K562 (cell line): Measurements from ENCODE around the gene NLGN2. TPM values are rescaled to one million over a fixed set of nuclear protein-coding genes. Genes with fewer than 3 reads are reported as not detected.
A peak's percentile ranks its signal among the peaks of the same experiment; 100 is the strongest.

Experiments
- ATAC-seq: fragments of 200-7000 bp; cut with Tn5 transposase; 3 replicates; pipeline ENCODE4 v1.9.1; 2020; ENCODE audit warnings: moderate library complexity
- Bru-seq: library from RNA; stranded (reverse); fragments of 400-500 nt; gene quantifications from one replicate; lab custom pipeline; 2021; lab: Mats Ljungman, UMichigan
- BruChase-seq, 2 experiments: library from RNA; stranded (reverse); fragments of 400-500 nt; gene quantifications; one replicate each; lab custom pipeline; 2021; lab: Mats Ljungman, UMichigan
- BruUV-seq: library from RNA; stranded (reverse); fragments of 400-500 nt; replicated peaks from 2 replicates; lab custom pipeline; 2021; lab: Mats Ljungman, UMichigan
- CTCF ChIA-PET: fragments of 300-600 bp; formaldehyde crosslinking; extraction: SDS; loops from one replicate; lab custom pipeline; 2021; ENCODE audit warnings: low intra/inter-chr PET ratio; lab: Yijun Ruan, JAX
- POLR2A ChIA-PET: fragments of 300-600, 350-650 bp; sonication (Branson Sonifier 250); formaldehyde crosslinking; extraction: SDS; loops from one replicate; lab custom pipeline; 2021; ENCODE audit warnings: antibody characterized with exemption, inconsistent platforms; lab: Yijun Ruan, JAX
- DNase-seq, 4 experiments: peaks; one replicate each; pipeline versions ENCODE4 v3.0.0 to v3.0.0-alpha.2; 2011 to 2018; ENCODE audit warnings: low spot score in 3 of 4, mixed read lengths in 3 of 4; ENCODE audit errors: extremely low read depth in 1 of 4
- FAIRE-seq: peaks from 2 replicates; lab custom pipeline; 2011; peaks lifted over from hg19 to GRCh38; lab: Jason Lieb, UNC
- H2AFZ ChIP-seq: 2 replicates; pipeline ENCODE4 v1.6.0; 2011; ENCODE audit warnings: low read depth, low read length, control low read depth, inconsistent platforms
- H3K27ac ChIP-seq: fragments of 200-600 bp; 3 replicates; pipeline ENCODE4 v1.8.0; 2011; ENCODE audit warnings: low read depth, mild to moderate bottlenecking, control low read depth, inconsistent platforms, low read length, moderate library complexity, mixed read lengths; ENCODE audit errors: extremely low read depth
- H3K27me3 ChIP-seq, 2 experiments: fragments of 300-600 bp in 1 of 2; 2 replicates in 1 of 2; 3 replicates in 1 of 2; pipeline versions ENCODE4 v1.6.0 to v1.8.0; 2011; ENCODE audit warnings: inconsistent platforms in 2 of 2, low read length in 2 of 2, mild to moderate bottlenecking in 1 of 2, mixed read lengths in 1 of 2, moderate library complexity in 1 of 2; ENCODE audit not compliant: control insufficient read depth in 2 of 2, insufficient read depth in 2 of 2
- H3K36me3 ChIP-seq: fragments of 300-600 bp; 3 replicates; pipeline ENCODE4 v1.8.0; 2011; ENCODE audit warnings: mild to moderate bottlenecking, low read length, inconsistent platforms; ENCODE audit not compliant: control insufficient read depth, insufficient read depth
- H3K4me1 ChIP-seq, 2 experiments: fragments of 200-600 bp in 1 of 2; replicated peaks in 1 of 2; 2 replicates in 1 of 2; 3 replicates in 1 of 2; pipeline versions ENCODE4 v1.5.1 to v1.8.0; 2011; ENCODE audit warnings: inconsistent platforms in 2 of 2, low read length in 2 of 2, mild to moderate bottlenecking in 1 of 2, mixed read lengths in 1 of 2, moderate library complexity in 1 of 2; ENCODE audit not compliant: control insufficient read depth in 2 of 2, insufficient read depth in 2 of 2
- H3K4me2 ChIP-seq: 2 replicates; pipeline ENCODE4 v1.6.1; 2011; ENCODE audit warnings: low read length, control low read depth, inconsistent platforms, mixed read lengths; ENCODE audit not compliant: insufficient read depth
- H3K4me3 ChIP-seq: fragments of 200-600 bp; sonication (generic), shearing (Covaris generic); 2 replicates; pipeline ENCODE4 v1.5.1; 2016; ENCODE audit warnings: control low read depth, inconsistent platforms
- H3K79me2 ChIP-seq: fragments of 200-600 bp; 3 replicates; pipeline ENCODE4 v1.8.0; 2011; ENCODE audit warnings: low read length, inconsistent platforms; ENCODE audit not compliant: control insufficient read depth, insufficient read depth
- H3K9ac ChIP-seq, 2 experiments: 2 replicates each; pipeline versions ENCODE4 v1.6.0 to v1.6.1; 2011; ENCODE audit warnings: low read depth in 2 of 2, low read length in 2 of 2, control low read depth in 1 of 2, inconsistent platforms in 1 of 2, mild to moderate bottlenecking in 1 of 2, mixed read lengths in 1 of 2; ENCODE audit not compliant: insufficient read depth in 1 of 2
- H3K9me1 ChIP-seq: one replicate; pipeline ENCODE4 v1.6.0; 2011; ENCODE audit warnings: inconsistent platforms, mild to moderate bottlenecking, low read length, moderate library complexity; ENCODE audit not compliant: control insufficient read depth, insufficient read depth
- H3K9me3 ChIP-seq: replicated peaks from 2 replicates; pipeline ENCODE4 v1.5.1; 2011; ENCODE audit warnings: low read depth, low read length, inconsistent platforms; ENCODE audit not compliant: control insufficient read depth, insufficient read depth
- H4K20me1 ChIP-seq: replicated peaks from 2 replicates; pipeline ENCODE4 v1.6.1; 2011; ENCODE audit warnings: low read length, inconsistent platforms, mixed read lengths; ENCODE audit not compliant: control insufficient read depth, insufficient read depth
- CBFA2T2 ChIP-seq: fragments of 450-650 bp; conservative IDR thresholded peaks from 2 replicates; pipeline ENCODE4 v1.6.1; 2017; ENCODE audit warnings: mild to moderate bottlenecking
- CEBPG ChIP-seq, 3 experiments: fragments of 200-800 bp in 1 of 3; sonication (Bioruptor generic) in 1 of 3; sonication (generic) in 1 of 3; formaldehyde crosslinking in 1 of 3; IDR thresholded peaks in 2 of 3; conservative IDR thresholded peaks in 1 of 3; 2 replicates each; pipeline versions ENCODE4 v1.6.1 to v1.8.0; 2016 to 2022; ENCODE audit warnings: missing compliant biosample characterization in 2 of 3, missing genetic modification characterization in 2 of 3, mild to moderate bottlenecking in 1 of 3, missing genetic modification reagents in 1 of 3
- CLOCK ChIP-seq: fragments of 250-450 bp; sonication (Bioruptor Pico); IDR thresholded peaks from 2 replicates; pipeline ENCODE4 v1.4.0; 2020; ENCODE audit warnings: mild to moderate bottlenecking, moderate library complexity, borderline replicate concordance
- DDX20 ChIP-seq: fragments of 450-650 bp; IDR thresholded peaks from 2 replicates; pipeline ENCODE4 v1.6.1; 2016; ENCODE audit warnings: missing genetic modification characterization, low read depth, mild to moderate bottlenecking, missing compliant biosample characterization, moderate library complexity
- GTF2B ChIP-seq: IDR thresholded peaks from 2 replicates; pipeline ENCODE4 v1.6.1; 2011; ENCODE audit not compliant: insufficient read length; ENCODE audit errors: extremely low read depth
- NCOA2 ChIP-seq, 2 experiments: fragments of 450-650 bp; IDR thresholded peaks; 2 replicates each; pipeline ENCODE4 v1.6.1; 2018; ENCODE audit warnings: mild to moderate bottlenecking in 2 of 2, moderate library complexity in 1 of 2; ENCODE audit not compliant: partially characterized antibody in 2 of 2
- RNF2 ChIP-seq: sonication (generic); IDR thresholded peaks from 2 replicates; pipeline ENCODE4 v1.6.1; 2016
- STAT5A ChIP-seq: IDR thresholded peaks from 2 replicates; pipeline ENCODE4 v1.6.1; 2012; ENCODE audit warnings: low read length, inconsistent platforms, borderline replicate concordance
- XRCC3 ChIP-seq: fragments of 450-650 bp; IDR thresholded peaks from 2 replicates; pipeline ENCODE4 v1.6.1; 2017; ENCODE audit warnings: mild to moderate bottlenecking, moderate library complexity
- ZNF780A ChIP-seq: fragments of 250-450 bp; sonication (Bioruptor Pico); IDR thresholded peaks from 2 replicates; pipeline ENCODE4 v1.5.0; 2021; ENCODE audit warnings: mild to moderate bottlenecking
- WGBS: fragments of 100-300 bp; shearing (Covaris generic); methylation state at CpG from one replicate; pipeline ENCODE4 v1.1.6; 2016; ENCODE audit warnings: low coverage, mixed read lengths; ENCODE audit not compliant: insufficient coverage; ENCODE audit errors: missing lambda C conversion rate; 5-methylcytosine and 5-hydroxymethylcytosine counted together
- in situ Hi-C: fragments of 300-500 bp; cut with MboI; formaldehyde crosslinking; loops from 4 replicates; pipeline ENCODE4 v1.15.0; 2018; ENCODE audit warnings: inconsistent platforms, mixed read lengths
- intact Hi-C: fragments of 100-400 bp; cut with micrococcal nuclease; formaldehyde crosslinking; loops from 2 replicates; pipeline ENCODE4 v1.14.2; 2022
- long read RNA-seq, 3 experiments: library from polyadenylated mRNA in 2 of 3; library from RNA in 1 of 3; unstranded in 2 of 3; stranded (forward) in 1 of 3; transcript quantifications; one replicate each; pipeline ENCODE4 v2.0.0, GENCODE V29; 2019 to 2022
- polyA minus RNA-seq, 3 experiments: library from RNA; depleted of rRNA, polyadenylated mRNA; stranded (reverse); fragments of >200 nt; gene quantifications; 2 replicates each; pipeline ENCODE4 v1.2.3, GENCODE V29; 2011
- polyA plus RNA-seq, 8 experiments: library from polyadenylated mRNA; depleted of rRNA in 4 of 8; stranded (reverse) in 5 of 8; unstranded in 3 of 8; fragments of >200 nt; fragmentation: Nextera tagmentation in 2 of 8; fragmentation: Illumina TruSeq in 1 of 8; extraction: Ambion mirVana in 2 of 8; extraction: Trizol in 1 of 8; gene quantifications; 2 replicates each; pipeline versions ENCODE4 v1.2.1 to v1.2.3, GENCODE V29; 2011 to 2014; ENCODE audit warnings: inconsistent platforms in 1 of 8, missing spikeins in 1 of 8
- total RNA-seq, 7 experiments: library from RNA; depleted of rRNA in 6 of 7; stranded (reverse); fragments of >200 nt in 6 of 7; fragmentation: Illumina TruSeq in 2 of 7; extraction: Trizol in 2 of 7; gene quantifications; 2 replicates each; pipeline versions ENCODE4 v1.2.1 to v1.2.3, GENCODE V29; 2011 to 2021; ENCODE audit warnings: low replicate concordance in 1 of 7

NLGN2 gene
- 5.9 and 15.5 TPM in 2 replicates for total RNA-seq (2011; cell fraction: chromatin; rRNA removed; ENCODE audit: low replicate concordance)
- total RNA-seq (2011; cell fraction: nucleolus; rRNA removed): 7.2 and 9.2 TPM in 2 replicates
- 7.3 and 7.6 TPM in 2 replicates for total RNA-seq (2011; cell fraction: nucleoplasm; rRNA removed)
- 0.77 and 1.1 TPM in 2 replicates for total RNA-seq (2014; rRNA removed)
- 0.26 and 0.40 TPM in 2 replicates for total RNA-seq (2014; rRNA removed; fragmentation: Illumina TruSeq; extraction: Trizol)
- total RNA-seq (2015; rRNA removed; fragmentation: Illumina TruSeq; extraction: Trizol): 0.72 and 0.87 TPM in 2 replicates
- 7.8 TPM in 2 replicates for total RNA-seq (2021)
- 1.2 and 3.7 TPM in 2 replicates for polyA plus RNA-seq (2011; rRNA removed)
- polyA plus RNA-seq (2011; cell fraction: cytosol; rRNA removed): 1.9 and 2.0 TPM in 2 replicates
- 25.0 and 28.1 TPM in 2 replicates for polyA plus RNA-seq (2011; cell fraction: nucleus; rRNA removed)
- 6.3 and 7.2 TPM in 2 replicates for polyA plus RNA-seq (2012)
- polyA plus RNA-seq (2014; fragmentation: Illumina TruSeq; extraction: Trizol): 4.2 and 4.4 TPM in 2 replicates
- under 1 TPM; 0.11 to 0.15 TPM for polyA plus RNA-seq (2014; fragmentation: Nextera tagmentation; extraction: Ambion mirVana)
- 4.3 and 5.5 TPM in 2 replicates for polyA plus RNA-seq (2014; rRNA removed)
- 0.39 and 0.60 TPM in 2 replicates for polyA minus RNA-seq (2011; rRNA and poly(A)+ RNA removed)
- polyA minus RNA-seq (2011; cell fraction: cytosol; rRNA and poly(A)+ RNA removed): 1.8 and 3.2 TPM in 2 replicates
- 2.2 and 2.7 TPM in 2 replicates for polyA minus RNA-seq (2011; cell fraction: nucleus; rRNA and poly(A)+ RNA removed)
- percentile 45 among the genes with signal in this experiment for Bru-seq, nascent RNA
- BruChase-seq, experiment 1, labeled RNA remaining after a 2-hour chase: percentile 44 among the genes with signal in this experiment
- percentile 49 among the genes with signal in this experiment for BruChase-seq, experiment 2, labeled RNA remaining after a 6-hour chase
- long read RNA-seq, experiment 1, partial matches to known transcripts: 0 of 5 reads
- long read RNA-seq, experiment 1, other reads (novel, unspliced or antisense): 5 of 5 reads
- long read RNA-seq, experiment 2, partial matches to known transcripts: 0 of 3 reads
- long read RNA-seq, experiment 2, other reads (novel, unspliced or antisense): 3 of 3 reads
- long read RNA-seq, experiment 3: 0 reads

GRCh38 chr17:7407485-7408251, at the start of gene NLGN2:
Gene NLGN2 (plus strand): TSS chr17:7407845. CDS start chr17:7408256, 411 bp downstream.
- no peak within 1 kb of the TSS for H3K4me2 ChIP-seq
- BruUV-seq: no TSS peak
- H3K79me2 ChIP-seq: peaks cover 7% of the 10 kb centered on the region; the same call in 2 of the 3 replicates
- no peaks in the 10 kb centered on the region for H4K20me1 ChIP-seq
- H3K4me3 ChIP-seq: no peak within 1 kb of the TSS
- no peak within 1 kb of the TSS for H3K27ac ChIP-seq
- peaks cover 10 to 30% of the 10 kb centered on the region in 2 experiments; a peak in 3 of 5 replicates for H3K4me1 ChIP-seq
- DNase-seq (no peak), FAIRE-seq (no peak), ATAC-seq (no peak)
- no peaks in the 10 kb centered on the region for H3K9me1 ChIP-seq
- in situ Hi-C loops: no loop called here
- H3K27me3 ChIP-seq: no peaks in the 10 kb centered on the region
- 40% methylated on average over 2 of the region's 12 CpGs for WGBS
- intact Hi-C loops: no loop called here
- H3K36me3 ChIP-seq: 0 out of 3 replicates have a peak, but pooled peaks cover 3% of the 10 kb centered on the region
- ChIA-PET POLR2A (interaction anchor here (0.5 to 0.7 kb wide), 3 partner anchors 16 to 1665 kb away, joined by 3 read pairs; no protein-coding TSS in a partner anchor), CTCF (no interaction called here)
- no peaks in the 10 kb centered on the region for H3K9me3 ChIP-seq
- H2AFZ ChIP-seq: no peak within 1 kb of the TSS
- H3K9ac ChIP-seq: 0 out of 4 replicates have a peak within 1 kb of the TSS, but pooled peaks of 1 of the 2 experiments have one; percentile 17
- TF ChIP-seq STAT5A (no peak), CLOCK (CRISPR knock-in tag) (no peak), GTF2B (no peak), CBFA2T2 (no peak), DDX20 (tag) (no peak), ZNF780A (no peak), CEBPG (CRISPR knock-in tag; IDR thresholded peaks at IDR 0.05) (no peak), CEBPG (tag; conservative IDR thresholded peaks at IDR 0.05 in 1 of 2, IDR thresholded peaks at IDR 0.05 in 1 of 2) (no peak), RNF2 (no peak), XRCC3 (no peak), NCOA2 (IDR thresholded peaks at IDR 0.05; ENCODE audit: partially characterized antibody in 2 of 2) (no peak)
